HL-60 (cell line): Measurements from ENCODE around the gene PRDM11.

Experiments
- DNase-seq, 2 experiments: peaks; one replicate each; pipeline ENCODE4 v3.0.0-alpha.2; 2010 to 2020; ENCODE audit warnings: low read depth in 1 of 2, low spot score in 1 of 2
- H3K27ac ChIP-seq: fragments of 250-450 bp; sonication (Bioruptor Pico); replicated peaks from 2 replicates; pipeline ENCODE4 v1.5.1; 2020; ENCODE audit warnings: mild to moderate bottlenecking, moderate library complexity
- H3K27me3 ChIP-seq: fragments of 250-450 bp; sonication (Bioruptor Pico); 2 replicates; pipeline ENCODE4 v1.5.1; 2021; ENCODE audit warnings: mild to moderate bottlenecking, moderate library complexity; ENCODE audit not compliant: insufficient read depth, poor library complexity, severe bottlenecking
- H3K4me3 ChIP-seq: replicated peaks from 2 replicates; pipeline ENCODE4 v1.5.1; 2011; ENCODE audit warnings: mild to moderate bottlenecking, control low read depth, low read length; ENCODE audit not compliant: insufficient read depth
- GABPA ChIP-seq: IDR thresholded peaks from 2 replicates; pipeline ENCODE4 v1.6.1; 2012; ENCODE audit warnings: low read depth
- POLR2AphosphoS5 ChIP-seq: IDR thresholded peaks from 2 replicates; pipeline ENCODE4 v1.6.1; 2012; ENCODE audit warnings: low read depth
- SPI1 ChIP-seq: IDR thresholded peaks from 2 replicates; pipeline ENCODE4 v1.6.1; 2012; ENCODE audit warnings: low read depth, mild to moderate bottlenecking, borderline replicate concordance
- TF ChIP-seq, protein P1 (sequence below): IDR thresholded peaks from 2 replicates; pipeline ENCODE4 v1.6.1; 2012; ENCODE audit warnings: low read depth; ENCODE audit not compliant: insufficient replicate concordance
- TF ChIP-seq, protein P2 (sequence below): IDR thresholded peaks from one replicate; pipeline ENCODE4 v1.5.1; 2011; ENCODE audit warnings: low read length, control low read depth, inconsistent platforms; ENCODE audit not compliant: insufficient read depth

The PRDM11 gene

DNA sequence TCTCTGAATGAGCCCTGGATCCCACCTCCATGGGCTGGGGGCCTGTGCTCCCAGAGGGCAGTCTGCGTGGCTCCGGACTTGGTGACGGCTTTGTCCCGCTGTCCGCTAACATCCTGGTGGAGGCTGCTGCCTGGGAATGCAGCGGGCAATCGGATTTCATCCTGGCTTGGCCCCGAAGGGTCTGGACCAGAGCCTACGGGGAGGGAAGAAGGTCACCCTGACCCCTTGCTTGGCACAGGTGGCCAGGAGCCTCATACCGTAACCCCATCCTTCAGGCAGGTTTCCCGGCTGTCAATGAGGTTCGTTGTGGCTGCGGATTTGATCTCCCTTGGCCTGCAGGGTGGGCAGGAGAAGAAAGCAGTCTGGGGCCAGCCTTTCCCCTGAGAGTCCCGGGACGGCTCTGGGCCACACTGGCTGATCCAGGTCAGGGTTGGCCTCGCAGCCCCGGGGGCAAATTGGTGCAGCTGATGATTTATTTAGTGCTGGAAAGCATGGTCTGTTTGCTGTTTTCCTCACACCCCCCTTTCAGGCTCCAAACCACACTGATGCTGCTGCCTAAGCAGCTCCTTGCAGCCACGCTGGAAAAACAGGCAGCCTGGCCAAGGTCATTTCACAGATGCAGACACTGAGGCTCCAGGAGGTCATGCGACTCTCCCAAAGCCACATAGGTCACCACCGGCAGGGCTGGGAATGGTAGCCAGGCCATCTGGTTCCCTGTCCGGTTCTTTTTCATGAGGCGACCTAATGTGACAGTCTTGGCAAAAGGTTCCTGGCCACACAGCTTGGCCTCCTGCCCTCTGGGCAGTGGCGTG, 15.0 kb downstream of the PRDM11 start:
- TF ChIP-seq, protein P1, sequence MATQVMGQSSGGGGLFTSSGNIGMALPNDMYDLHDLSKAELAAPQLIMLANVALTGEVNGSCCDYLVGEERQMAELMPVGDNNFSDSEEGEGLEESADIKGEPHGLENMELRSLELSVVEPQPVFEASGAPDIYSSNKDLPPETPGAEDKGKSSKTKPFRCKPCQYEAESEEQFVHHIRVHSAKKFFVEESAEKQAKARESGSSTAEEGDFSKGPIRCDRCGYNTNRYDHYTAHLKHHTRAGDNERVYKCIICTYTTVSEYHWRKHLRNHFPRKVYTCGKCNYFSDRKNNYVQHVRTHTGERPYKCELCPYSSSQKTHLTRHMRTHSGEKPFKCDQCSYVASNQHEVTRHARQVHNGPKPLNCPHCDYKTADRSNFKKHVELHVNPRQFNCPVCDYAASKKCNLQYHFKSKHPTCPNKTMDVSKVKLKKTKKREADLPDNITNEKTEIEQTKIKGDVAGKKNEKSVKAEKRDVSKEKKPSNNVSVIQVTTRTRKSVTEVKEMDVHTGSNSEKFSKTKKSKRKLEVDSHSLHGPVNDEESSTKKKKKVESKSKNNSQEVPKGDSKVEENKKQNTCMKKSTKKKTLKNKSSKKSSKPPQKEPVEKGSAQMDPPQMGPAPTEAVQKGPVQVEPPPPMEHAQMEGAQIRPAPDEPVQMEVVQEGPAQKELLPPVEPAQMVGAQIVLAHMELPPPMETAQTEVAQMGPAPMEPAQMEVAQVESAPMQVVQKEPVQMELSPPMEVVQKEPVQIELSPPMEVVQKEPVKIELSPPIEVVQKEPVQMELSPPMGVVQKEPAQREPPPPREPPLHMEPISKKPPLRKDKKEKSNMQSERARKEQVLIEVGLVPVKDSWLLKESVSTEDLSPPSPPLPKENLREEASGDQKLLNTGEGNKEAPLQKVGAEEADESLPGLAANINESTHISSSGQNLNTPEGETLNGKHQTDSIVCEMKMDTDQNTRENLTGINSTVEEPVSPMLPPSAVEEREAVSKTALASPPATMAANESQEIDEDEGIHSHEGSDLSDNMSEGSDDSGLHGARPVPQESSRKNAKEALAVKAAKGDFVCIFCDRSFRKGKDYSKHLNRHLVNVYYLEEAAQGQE, result no peak
- TF ChIP-seq SPI1, result no peak
- TF ChIP-seq, protein P2, sequence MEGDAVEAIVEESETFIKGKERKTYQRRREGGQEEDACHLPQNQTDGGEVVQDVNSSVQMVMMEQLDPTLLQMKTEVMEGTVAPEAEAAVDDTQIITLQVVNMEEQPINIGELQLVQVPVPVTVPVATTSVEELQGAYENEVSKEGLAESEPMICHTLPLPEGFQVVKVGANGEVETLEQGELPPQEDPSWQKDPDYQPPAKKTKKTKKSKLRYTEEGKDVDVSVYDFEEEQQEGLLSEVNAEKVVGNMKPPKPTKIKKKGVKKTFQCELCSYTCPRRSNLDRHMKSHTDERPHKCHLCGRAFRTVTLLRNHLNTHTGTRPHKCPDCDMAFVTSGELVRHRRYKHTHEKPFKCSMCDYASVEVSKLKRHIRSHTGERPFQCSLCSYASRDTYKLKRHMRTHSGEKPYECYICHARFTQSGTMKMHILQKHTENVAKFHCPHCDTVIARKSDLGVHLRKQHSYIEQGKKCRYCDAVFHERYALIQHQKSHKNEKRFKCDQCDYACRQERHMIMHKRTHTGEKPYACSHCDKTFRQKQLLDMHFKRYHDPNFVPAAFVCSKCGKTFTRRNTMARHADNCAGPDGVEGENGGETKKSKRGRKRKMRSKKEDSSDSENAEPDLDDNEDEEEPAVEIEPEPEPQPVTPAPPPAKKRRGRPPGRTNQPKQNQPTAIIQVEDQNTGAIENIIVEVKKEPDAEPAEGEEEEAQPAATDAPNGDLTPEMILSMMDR, result no peak
- no peak for TF ChIP-seq GABPA
- no peak for TF ChIP-seq POLR2AphosphoS5
- Histone ChIP-seq H3K27me3 (no peaks in the 10 kb centered on the region), H3K27ac (no peak overlapping the region), H3K4me3 (no peak overlapping the region)
- DNase-seq, result no peak

DNA sequence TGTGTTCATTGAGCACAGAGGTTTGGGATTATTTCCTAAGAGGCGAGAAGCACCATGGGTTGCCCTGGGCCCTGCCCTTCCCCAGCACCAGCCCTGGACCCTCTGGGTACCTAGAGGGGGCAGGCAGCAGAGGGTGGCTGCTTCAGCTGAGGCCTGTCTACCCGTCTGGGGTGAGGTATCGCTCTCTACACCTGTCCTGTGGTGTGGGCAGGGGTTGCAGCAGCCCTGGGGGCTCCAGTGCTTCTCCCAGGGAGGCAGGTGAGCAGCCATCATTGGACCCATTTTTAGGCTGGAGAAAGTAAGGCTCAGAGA, 15.6 kb downstream of the PRDM11 start:
- TF ChIP-seq, protein P1, result no peak
- TF ChIP-seq, protein P2, result no peak
- TF ChIP-seq SPI1, result no peak
- no peak for TF ChIP-seq GABPA
- no peak for TF ChIP-seq POLR2AphosphoS5
- H3K27ac ChIP-seq, result no peak overlapping the region
- H3K27me3 ChIP-seq, result no peaks in the 10 kb centered on the region
- H3K4me3 ChIP-seq, result no peak overlapping the region
- DNase-seq, result no peak

DNA sequence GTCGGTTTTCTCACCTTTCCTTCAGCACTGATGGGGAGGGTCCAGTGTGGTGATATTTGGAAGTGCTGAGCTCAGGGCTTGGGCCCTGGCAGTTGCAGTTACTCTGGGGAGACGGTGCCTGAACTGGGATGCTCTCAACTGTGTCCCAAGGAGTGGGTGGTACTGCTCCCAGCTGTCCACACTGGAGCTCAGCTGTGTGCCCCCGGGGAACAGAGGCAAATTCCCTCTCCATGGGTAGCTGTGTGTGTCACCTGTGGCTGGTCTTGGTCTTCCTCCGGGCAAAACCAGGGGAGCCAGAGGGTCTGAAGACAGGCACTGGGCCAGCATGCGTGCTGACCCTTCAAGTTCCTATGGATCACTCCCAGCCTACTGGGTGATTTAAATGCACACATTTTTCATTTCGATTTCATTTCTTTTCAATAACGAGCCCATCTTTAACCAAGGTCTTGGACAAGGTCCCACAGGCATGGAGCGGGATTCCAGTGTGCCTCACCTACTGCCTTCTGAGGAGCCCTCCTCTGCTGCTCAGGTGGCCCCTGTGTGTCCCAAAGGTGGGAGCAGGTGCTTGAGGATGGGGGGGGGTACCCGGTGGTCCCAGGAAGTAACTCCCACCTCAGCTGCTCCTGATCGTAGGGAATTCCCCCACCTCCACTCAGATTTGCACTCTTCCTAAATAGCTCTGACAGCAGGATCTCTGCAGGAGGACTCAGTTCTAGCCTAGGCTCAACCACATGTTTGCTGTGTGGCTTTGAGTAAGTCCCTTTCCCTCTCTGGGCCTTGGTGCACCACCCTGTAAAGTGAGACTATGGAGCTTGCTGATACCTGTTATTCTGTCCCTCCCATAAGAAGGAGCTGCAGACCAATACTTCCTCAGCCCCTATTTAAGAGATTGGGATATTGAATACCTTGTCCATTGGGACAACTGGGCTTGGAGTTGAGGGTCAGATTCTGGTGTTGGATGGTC, 16.8 kb downstream of the PRDM11 start:
- H3K4me3 ChIP-seq, result no peak overlapping the region
- no peak for DNase-seq
- no peak overlapping the region for H3K27ac ChIP-seq
- no peaks in the 10 kb centered on the region for H3K27me3 ChIP-seq
- TF ChIP-seq SPI1, result no peak
- TF ChIP-seq, protein P1, result no peak
- TF ChIP-seq, protein P2, result no peak
- no peak for TF ChIP-seq POLR2AphosphoS5
- TF ChIP-seq GABPA, result no peak
